HCT116 (cell line): ENCODE measurements around the gene NDE1. TPM values are rescaled to one million over a fixed set of nuclear protein-coding genes. Genes with fewer than 3 reads are reported as not detected.

ENCODE experiments used
- ATAC-seq: fragments of 200-7000 bp; cut with Tn5 transposase; 2 replicates; pipeline ENCODE4 v1.9.1; 2020; ENCODE audit warnings: mild to moderate bottlenecking, moderate library complexity
- BruUV-seq: library from RNA; stranded (reverse); fragments of 400-500 nt; replicated peaks from 2 replicates; lab custom pipeline; 2021; lab: Mats Ljungman, UMichigan
- CTCF ChIA-PET: fragments of 300-600 bp; sonication (Branson Sonifier 250); formaldehyde crosslinking; loops from one replicate; lab custom pipeline; 2021; ENCODE audit warnings: antibody characterized with exemption; lab: Charles Lee
- POLR2A ChIA-PET: fragments of 300-600, 350-600 bp; sonication (Branson Sonifier 250); formaldehyde crosslinking; loops from one replicate; lab custom pipeline; 2021; ENCODE audit warnings: antibody characterized with exemption; lab: Charles Lee
- RAD21 ChIA-PET, 2 experiments: fragments of 300-600 bp; sonication (Branson Sonifier 250); formaldehyde crosslinking; loops; one replicate each; lab custom pipeline; 2023; ENCODE audit warnings: low total read pairs in 2 of 2; ENCODE audit not compliant: uncharacterized antibody in 2 of 2, unreplicated experiment in 2 of 2, low non-redundant PET in 1 of 2; lab: Charles Lee
- DNase-seq: peaks from one replicate; pipeline ENCODE4 v3.0.0-alpha.2; 2010; ENCODE audit warnings: low read depth, low spot score
- H2AFZ ChIP-seq: fragments of 200-600 bp; shearing (Covaris generic), sonication (generic); 2 replicates; pipeline ENCODE4 v1.6.1; 2017; ENCODE audit warnings: low read depth, mixed run types, mixed read lengths, antibody characterized with exemption, low read length; ENCODE audit not compliant: poor library complexity, severe bottlenecking
- H3K27ac ChIP-seq: 2 replicates; pipeline ENCODE4 v1.5.1; 2012; ENCODE audit warnings: low read depth, low read length
- H3K27me3 ChIP-seq: fragments of 200-600 bp; sonication (generic); 2 replicates; pipeline ENCODE4 v1.6.1; 2016; ENCODE audit warnings: mixed run types, low read length, mixed read lengths; ENCODE audit not compliant: insufficient read depth
- H3K36me3 ChIP-seq, 2 experiments: fragments of 200-500 bp in 1 of 2; fragments of 200-600 bp in 1 of 2; sonication (Bioruptor generic) in 1 of 2; sonication (generic) in 1 of 2; 2 replicates each; pipeline versions ENCODE4 v1.5.1 to v1.6.1; 2014 to 2016; ENCODE audit warnings: low read length in 2 of 2, inconsistent platforms in 1 of 2, mixed read lengths in 1 of 2, mixed run types in 1 of 2; ENCODE audit not compliant: insufficient read depth in 2 of 2, control insufficient read depth in 1 of 2
- H3K4me1 ChIP-seq, 2 experiments: fragments of 200-600 bp in 1 of 2; sonication (generic) in 1 of 2; 2 replicates each; pipeline versions ENCODE4 v1.5.1 to v1.6.1; 2012 to 2017; ENCODE audit warnings: low read length in 2 of 2, inconsistent platforms in 1 of 2, mild to moderate bottlenecking in 1 of 2, mixed read lengths in 1 of 2, mixed run types in 1 of 2, moderate library complexity in 1 of 2; ENCODE audit not compliant: insufficient read depth in 2 of 2, control insufficient read depth in 1 of 2
- H3K4me2 ChIP-seq: fragments of 200-600 bp; sonication (generic); 2 replicates; pipeline ENCODE4 v1.6.1; 2017; ENCODE audit warnings: mixed run types, low read length, mixed read lengths
- H3K4me3 ChIP-seq, 2 experiments: fragments of 200-600 bp in 1 of 2; sonication (generic) in 1 of 2; replicated peaks in 1 of 2; 2 replicates each; pipeline ENCODE4 v1.5.1; 2011 to 2016; ENCODE audit warnings: low read length in 2 of 2, control low read depth in 1 of 2, low read depth in 1 of 2, mild to moderate bottlenecking in 1 of 2, mixed read lengths in 1 of 2, mixed run types in 1 of 2
- H3K79me2 ChIP-seq: fragments of 200-600 bp; sonication (generic); 2 replicates; pipeline ENCODE4 v1.6.1; 2017; ENCODE audit warnings: mild to moderate bottlenecking, mixed run types, low read length, moderate library complexity, mixed read lengths; ENCODE audit not compliant: insufficient read depth
- H3K9ac ChIP-seq: fragments of 200-600 bp; sonication (generic); 2 replicates; pipeline ENCODE4 v1.6.1; 2016; ENCODE audit warnings: low read length, mixed read lengths
- H3K9me2 ChIP-seq: fragments of 200-600 bp; sonication (generic), shearing (Covaris generic); 2 replicates; pipeline ENCODE4 v1.6.1; 2017; ENCODE audit warnings: mixed run types, mild to moderate bottlenecking, moderate library complexity; ENCODE audit not compliant: insufficient read depth
- H3K9me3 ChIP-seq, 2 experiments: fragments of 200-500 bp in 1 of 2; fragments of 200-600 bp in 1 of 2; sonication (Bioruptor generic) in 1 of 2; sonication (generic) in 1 of 2; 2 replicates each; pipeline ENCODE4 v1.6.1; 2014 to 2017; ENCODE audit warnings: low read length in 2 of 2, mixed read lengths in 2 of 2, inconsistent platforms in 1 of 2, low read depth in 1 of 2, mild to moderate bottlenecking in 1 of 2, mixed run types in 1 of 2, moderate library complexity in 1 of 2; ENCODE audit not compliant: control insufficient read depth in 1 of 2, insufficient read depth in 1 of 2
- H4K20me1 ChIP-seq: fragments of 200-600 bp; sonication (generic), shearing (Covaris generic); 2 replicates; pipeline ENCODE4 v1.6.1; 2017; ENCODE audit warnings: mixed run types, mild to moderate bottlenecking, moderate library complexity; ENCODE audit not compliant: insufficient read depth
- CEBPB ChIP-seq: IDR thresholded peaks from 2 replicates; pipeline ENCODE4 v1.6.1; 2012; ENCODE audit warnings: low read depth
- FOSL1 ChIP-seq: IDR thresholded peaks from 2 replicates; pipeline ENCODE4 v1.6.1; 2012; ENCODE audit warnings: low read depth
- REST ChIP-seq: IDR thresholded peaks from 2 replicates; pipeline ENCODE4 v1.6.1; 2012; ENCODE audit warnings: low read depth
- TCF7L2 ChIP-seq: IDR thresholded peaks from 2 replicates; pipeline ENCODE4 v1.7.0; 2011; ENCODE audit warnings: borderline replicate concordance, inconsistent platforms; ENCODE audit not compliant: insufficient read depth, insufficient read length; ENCODE audit errors: extremely low read depth
- YY1 ChIP-seq: IDR thresholded peaks from 2 replicates; pipeline ENCODE4 v1.6.1; 2011; ENCODE audit warnings: low read length, low read depth, moderate library complexity, mild to moderate bottlenecking; ENCODE audit not compliant: insufficient replicate concordance; ENCODE audit errors: extremely low read depth
- ZNF274 ChIP-seq: fragments of 200-500 bp; sonication (Bioruptor generic); IDR thresholded peaks from 2 replicates; pipeline ENCODE4 v1.6.1; 2014; ENCODE audit warnings: mild to moderate bottlenecking, low read depth, low read length, inconsistent platforms
- intact Hi-C: fragments of 100-400 bp; cut with micrococcal nuclease; formaldehyde crosslinking; loops from 2 replicates; pipeline ENCODE4 v1.10.0; 2022
- total RNA-seq: library from RNA; stranded (reverse); gene quantifications from one replicate; pipeline ENCODE4 v1.2.1, GENCODE V29; 2021; ENCODE audit not compliant: unreplicated experiment

Gene NDE1
- total RNA-seq, 1 experiment from 2014 or later = 103 TPM

GRCh38 chr16:15748654-15749053 lies 98.6 kb downstream of the NDE1 start:
- no peaks in the 10 kb centered on the region for H3K27me3 ChIP-seq
- H3K4me3 ChIP-seq = no peak overlapping the region
- intact Hi-C loops = no loop called here
- DNase-seq = no peak
- CTCF ChIA-PET = no interaction called here
- H3K36me3 ChIP-seq = no peaks in the 10 kb centered on the region
- no peak overlapping the region for H3K4me2 ChIP-seq
- no peak overlapping the region for H3K27ac ChIP-seq
- no peaks in the 10 kb centered on the region for H3K9me2 ChIP-seq
- no peak for ATAC-seq
- H3K4me1 ChIP-seq = peaks cover 0 to 6% of the 10 kb centered on the region in 2 experiments; a peak in 3 of 4 replicates
- POLR2A ChIA-PET = no interaction called here
- no peaks in the 10 kb centered on the region for H3K79me2 ChIP-seq
- RAD21 ChIA-PET = no interaction called here
- H2AFZ ChIP-seq = no peak overlapping the region
- BruUV-seq = no TSS peak
- TF ChIP-seq YY1 (no peak), TCF7L2 (no peak), CEBPB (no peak), ZNF274 (no peak)
- no peak overlapping the region for H3K9ac ChIP-seq
- H3K9me3 ChIP-seq = no peaks in the 10 kb centered on the region
- H4K20me1 ChIP-seq = no peaks in the 10 kb centered on the region

GRCh38 chr16:15749371-15749770 lies 99.3 kb downstream of the NDE1 start:
- Histone ChIP-seq H3K27ac (no peak overlapping the region), H3K27me3 (no peaks in the 10 kb centered on the region), H3K9me2 (no peaks in the 10 kb centered on the region), H3K36me3 (no peaks in the 10 kb centered on the region), H4K20me1 (no peaks in the 10 kb centered on the region), H3K4me3 (no peak overlapping the region), H3K4me1 (peaks cover 0 to 6% of the 10 kb centered on the region in 2 experiments; a peak in 3 of 4 replicates), H3K4me2 (no peak overlapping the region), H2AFZ (no peak overlapping the region), H3K9me3 (no peaks in the 10 kb centered on the region), H3K79me2 (no peaks in the 10 kb centered on the region), H3K9ac (no peak overlapping the region)
- RAD21 ChIA-PET = no interaction called here
- no peak for ATAC-seq
- TF ChIP-seq FOSL1 = no peak
- TF ChIP-seq REST = no peak
- intact Hi-C loops = no loop called here
- no TSS peak for BruUV-seq
- POLR2A ChIA-PET = interaction anchor here (0.5 kb wide), 1 partner anchor 106 kb away, joined by 3 read pairs; the partner anchor contains the start of gene MARF1
- CTCF ChIA-PET = no interaction called here
- DNase-seq = no peak
